Measurements from ENCODE around the gene ABHD14A.
A peak's percentile ranks its signal among the peaks of the same experiment; 100 is the strongest.

Gene ABHD14A

DNA sequence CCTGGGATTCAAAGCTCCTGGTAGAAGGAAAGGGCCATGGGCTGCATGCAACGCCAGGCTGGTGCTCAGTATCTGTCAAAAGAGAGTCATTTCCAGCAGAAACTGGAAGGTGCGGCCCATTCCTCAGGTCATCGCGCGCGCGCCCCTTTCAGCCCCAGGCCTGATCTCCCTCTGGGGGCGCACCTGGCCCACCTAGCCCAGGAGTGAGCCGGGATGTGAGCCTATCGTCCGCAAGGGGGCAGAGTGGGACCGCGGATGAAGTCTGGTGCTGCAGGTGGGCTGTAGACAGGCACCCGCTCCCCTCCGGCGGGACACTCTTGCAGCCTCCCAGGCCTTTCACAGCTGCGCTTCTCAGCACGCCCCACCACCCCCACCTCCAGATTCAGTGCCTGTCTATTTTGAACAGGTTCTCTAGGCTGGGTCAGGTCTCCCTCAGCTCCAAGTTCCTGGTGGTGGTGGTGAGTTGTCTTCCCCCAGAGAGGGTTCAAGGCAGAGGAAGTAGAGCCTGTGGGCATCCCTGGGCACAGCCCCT is 26.6 kb downstream of the ABHD14A start:
- TF ChIP-seq, protein P1, sequence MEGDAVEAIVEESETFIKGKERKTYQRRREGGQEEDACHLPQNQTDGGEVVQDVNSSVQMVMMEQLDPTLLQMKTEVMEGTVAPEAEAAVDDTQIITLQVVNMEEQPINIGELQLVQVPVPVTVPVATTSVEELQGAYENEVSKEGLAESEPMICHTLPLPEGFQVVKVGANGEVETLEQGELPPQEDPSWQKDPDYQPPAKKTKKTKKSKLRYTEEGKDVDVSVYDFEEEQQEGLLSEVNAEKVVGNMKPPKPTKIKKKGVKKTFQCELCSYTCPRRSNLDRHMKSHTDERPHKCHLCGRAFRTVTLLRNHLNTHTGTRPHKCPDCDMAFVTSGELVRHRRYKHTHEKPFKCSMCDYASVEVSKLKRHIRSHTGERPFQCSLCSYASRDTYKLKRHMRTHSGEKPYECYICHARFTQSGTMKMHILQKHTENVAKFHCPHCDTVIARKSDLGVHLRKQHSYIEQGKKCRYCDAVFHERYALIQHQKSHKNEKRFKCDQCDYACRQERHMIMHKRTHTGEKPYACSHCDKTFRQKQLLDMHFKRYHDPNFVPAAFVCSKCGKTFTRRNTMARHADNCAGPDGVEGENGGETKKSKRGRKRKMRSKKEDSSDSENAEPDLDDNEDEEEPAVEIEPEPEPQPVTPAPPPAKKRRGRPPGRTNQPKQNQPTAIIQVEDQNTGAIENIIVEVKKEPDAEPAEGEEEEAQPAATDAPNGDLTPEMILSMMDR (IDR thresholded peaks at IDR 0.05; ENCODE audit: insufficient read depth, low read depth, low read length, missing control alignments): peak; percentile 83
- no peak overlapping the region for H3K4me3 ChIP-seq (ENCODE audit: low read length)
- DNase-seq (ENCODE audit: low read depth): peak; percentile 67

DNA sequence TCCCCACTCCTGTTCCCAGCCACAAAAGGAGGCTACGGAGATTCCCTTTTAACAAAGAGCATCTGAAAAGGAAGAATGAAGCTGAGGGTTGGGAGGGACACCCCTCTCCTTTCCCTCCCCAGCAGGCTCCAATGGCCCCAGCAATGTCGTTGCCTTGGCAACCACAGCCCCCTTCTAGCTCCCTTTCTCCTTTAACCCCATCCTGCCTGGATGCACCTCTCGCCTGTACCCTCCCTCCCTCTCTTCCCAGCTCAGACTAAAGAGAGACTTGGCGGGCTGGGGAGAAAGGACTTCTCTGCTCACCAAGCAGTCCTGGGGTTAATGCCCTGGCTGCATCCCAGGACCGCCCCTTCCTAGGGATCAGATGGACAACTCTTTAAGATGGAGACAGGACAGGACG is 27.9 kb downstream of the ABHD14A start:
- TF ChIP-seq, protein P1 (IDR thresholded peaks at IDR 0.05; ENCODE audit: insufficient read depth, low read depth, low read length, missing control alignments): no peak
- DNase-seq (ENCODE audit: low read depth): no peak
- H3K4me3 ChIP-seq (ENCODE audit: low read length): no peak overlapping the region

DNA sequence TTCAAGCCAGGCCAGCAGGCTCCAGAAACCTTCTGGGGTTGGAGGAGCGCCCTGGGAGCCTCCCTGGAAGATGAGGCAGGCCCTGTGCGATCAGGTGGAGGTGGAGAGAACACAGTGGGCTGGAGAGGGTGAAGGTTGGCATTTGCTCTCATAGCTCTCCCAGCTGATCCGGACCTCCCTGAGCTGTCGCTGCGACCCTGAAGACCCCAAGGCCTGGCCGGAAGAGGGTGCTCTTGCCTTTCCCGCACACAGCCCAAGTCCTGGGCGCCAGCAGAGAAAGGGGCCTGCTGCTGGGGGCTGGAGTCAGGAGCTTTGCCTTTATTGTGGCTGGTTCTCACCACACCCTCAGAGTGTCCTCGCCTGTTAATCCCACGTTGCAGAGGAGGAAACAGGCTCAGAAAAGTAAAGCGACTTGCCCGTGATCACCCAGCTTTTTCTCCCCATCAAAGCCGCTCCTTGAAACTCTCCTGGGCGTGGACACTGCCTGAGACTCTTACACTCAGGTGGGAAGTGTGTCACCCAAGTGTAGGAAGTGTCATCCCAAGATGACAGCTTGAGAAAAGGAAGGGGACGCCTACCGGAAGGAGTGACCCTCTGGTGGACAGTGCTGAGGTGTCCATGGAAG is 29.4 kb downstream of the ABHD14A start:
- TF ChIP-seq, protein P1 (IDR thresholded peaks at IDR 0.05; ENCODE audit: insufficient read depth, low read depth, low read length, missing control alignments): peak; percentile 52
- no peak overlapping the region for H3K4me3 ChIP-seq (ENCODE audit: low read length)
- peak; percentile 49 for DNase-seq (ENCODE audit: low read depth)

DNA sequence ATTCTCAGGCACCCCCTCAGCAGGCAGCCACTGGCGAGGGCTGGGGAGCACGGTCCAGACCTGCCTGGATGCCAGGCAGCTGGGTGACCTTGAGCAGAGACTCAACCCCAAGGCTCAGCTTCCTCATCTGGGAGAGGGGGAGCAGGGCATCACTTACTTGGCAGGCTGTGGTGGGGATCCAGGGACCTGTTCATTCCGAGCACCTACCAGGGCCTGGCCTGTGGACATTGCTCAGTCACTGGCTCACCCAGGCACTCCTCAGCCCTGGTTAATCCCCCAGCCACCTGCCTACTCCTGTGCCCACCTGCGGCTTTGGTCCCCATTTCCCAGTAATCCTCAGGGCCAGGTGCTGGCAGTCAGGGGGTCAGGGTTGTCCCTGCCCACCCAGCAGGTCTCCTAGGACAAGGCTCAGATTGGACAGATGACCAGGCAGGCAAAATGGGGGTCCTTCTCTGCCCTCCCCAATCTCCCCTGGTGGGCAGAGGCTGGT is 30.1 kb downstream of the ABHD14A start:
- DNase-seq (ENCODE audit: low read depth): no peak
- TF ChIP-seq, protein P1 (IDR thresholded peaks at IDR 0.05; ENCODE audit: insufficient read depth, low read depth, low read length, missing control alignments): no peak
- H3K4me3 ChIP-seq (ENCODE audit: low read length): no peak overlapping the region

DNA sequence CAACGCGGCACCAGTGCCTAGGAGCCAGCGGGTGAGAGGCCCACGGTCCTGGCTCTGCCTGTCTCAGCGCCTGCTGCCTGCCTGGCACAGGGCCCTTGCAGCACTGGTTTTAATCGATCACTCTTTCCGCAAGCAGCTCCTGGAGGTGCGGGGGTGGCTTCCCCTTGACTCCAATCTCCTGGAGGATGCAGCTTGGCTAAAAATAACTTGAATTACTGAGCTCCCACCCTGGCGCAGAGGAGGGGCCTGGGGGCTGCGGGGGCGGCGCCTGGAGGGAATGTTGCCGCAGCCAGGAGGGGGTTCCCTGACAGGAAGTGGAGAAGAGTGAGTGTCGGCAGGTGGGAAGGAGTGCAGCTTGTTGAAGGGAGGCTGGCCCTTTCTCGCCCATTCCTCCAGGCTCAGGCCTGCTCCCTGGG is 30.7 kb downstream of the ABHD14A start:
- TF ChIP-seq, protein P1 (IDR thresholded peaks at IDR 0.05; ENCODE audit: insufficient read depth, low read depth, low read length, missing control alignments): no peak
- peak; percentile 74 for DNase-seq (ENCODE audit: low read depth)

DNA sequence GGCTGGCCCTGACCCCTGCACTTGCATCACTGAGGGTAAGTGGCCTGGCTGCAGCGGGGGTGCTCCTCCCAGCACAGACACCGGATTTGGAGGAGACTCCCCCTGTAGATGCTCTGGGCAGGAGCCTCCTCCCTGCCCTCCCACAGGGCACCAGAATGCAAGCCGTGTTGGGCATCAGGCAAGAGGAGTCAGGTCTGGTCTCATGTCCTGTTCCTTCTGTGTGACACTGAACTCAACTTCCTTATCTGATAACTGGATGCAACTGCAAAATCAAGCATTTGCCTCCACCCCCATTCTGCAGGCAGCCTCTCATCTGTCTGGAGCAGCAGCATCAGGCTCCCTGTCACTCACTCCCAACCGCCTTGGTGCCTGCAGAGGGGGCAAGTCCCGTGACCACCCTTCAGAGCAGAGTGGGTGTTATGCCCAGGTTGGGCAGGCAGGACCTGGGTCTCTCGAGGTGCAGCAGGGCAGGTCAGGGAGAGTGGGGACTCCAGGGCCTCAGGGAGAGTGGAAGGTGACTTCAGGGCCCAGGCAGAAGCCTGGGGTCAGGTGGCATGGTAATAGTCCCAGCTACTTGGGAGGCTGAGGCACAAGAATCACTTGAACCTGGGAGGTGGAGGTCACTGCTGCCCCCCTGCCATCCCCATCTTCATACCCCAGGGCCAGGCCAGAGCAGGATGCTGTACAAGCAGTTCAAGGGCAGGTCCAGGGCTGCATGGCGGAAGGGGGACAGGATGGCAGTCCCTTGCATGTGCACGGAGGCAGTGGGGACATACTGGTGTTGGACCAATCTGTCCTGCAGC is 31.4 kb downstream of the ABHD14A start:
- TF ChIP-seq, protein P1 (IDR thresholded peaks at IDR 0.05; ENCODE audit: insufficient read depth, low read depth, low read length, missing control alignments): no peak
- no peak for DNase-seq (ENCODE audit: low read depth)
- H3K4me3 ChIP-seq (ENCODE audit: low read length): no peak overlapping the region

More for the DNA sequence above, 30.7 kb downstream of the ABHD14A start:
- no peak overlapping the region for H3K4me3 ChIP-seq (ENCODE audit: low read length)

All from epithelial cell of esophagus (primary cell).